Mucosa of rectum (tissue), 2 donors: Measurements from ENCODE around the gene RPL21.
"Not testable (repeated sequence)": the region's sequence is repeated elsewhere in the genome, so short reads cannot be mapped to it uniquely, and the experiment has no call there.

Experiments used
- H3K27ac ChIP-seq, 2 donors: one replicate each; pipeline ENCODE4 v1.7.0; 2013; ENCODE audit warnings: inconsistent platforms in 2 of 2, low read depth in 2 of 2, low read length in 2 of 2
- H3K27me3 ChIP-seq, 2 donors: one replicate each; pipeline ENCODE4 v1.7.0; 2013; ENCODE audit warnings: low read length in 2 of 2; ENCODE audit not compliant: control insufficient read depth in 2 of 2, insufficient read depth in 2 of 2
- H3K36me3 ChIP-seq, 2 donors: one replicate each; pipeline ENCODE4 v1.7.0; 2013; ENCODE audit warnings: low read length in 2 of 2; ENCODE audit not compliant: control insufficient read depth in 2 of 2, insufficient read depth in 2 of 2
- H3K4me1 ChIP-seq, 2 donors: one replicate each; pipeline ENCODE4 v1.7.0; 2013; ENCODE audit warnings: low read length in 2 of 2, mild to moderate bottlenecking in 1 of 2; ENCODE audit not compliant: control insufficient read depth in 2 of 2, insufficient read depth in 2 of 2
- H3K4me3 ChIP-seq, 2 donors: one replicate each; pipeline ENCODE4 v1.7.0; 2013; ENCODE audit warnings: low read length in 2 of 2
- H3K9ac ChIP-seq, 2 donors: one replicate each; pipeline ENCODE4 v1.7.0; 2013; ENCODE audit warnings: low read length in 2 of 2, low read depth in 1 of 2, mild to moderate bottlenecking in 1 of 2
- H3K9me3 ChIP-seq, 2 donors: one replicate each; pipeline ENCODE4 v1.7.0; 2013; ENCODE audit warnings: low read length in 2 of 2; ENCODE audit not compliant: control insufficient read depth in 2 of 2
- donor health status: healthy.
- donor health status: Normal muscosa, but diverticular disease.

The RPL21 gene

GRCh38 chr13:27219611-27220010 lies 31.7 kb upstream of the RPL21 start:
- H3K27ac ChIP-seq = no peak overlapping the region
- H3K36me3 ChIP-seq = no peaks in the 10 kb centered on the region
- no peaks in the 10 kb centered on the region for H3K4me1 ChIP-seq
- no peak overlapping the region for H3K4me3 ChIP-seq
- no peaks in the 10 kb centered on the region for H3K9me3 ChIP-seq
- H3K27me3 ChIP-seq = no peaks in the 10 kb centered on the region
- no peak overlapping the region for H3K9ac ChIP-seq

- H3K9ac ChIP-seq = not testable (repeated sequence)
Measured at GRCh38 chr13:27222100-27222499, 29.3 kb upstream of the RPL21 start.

GRCh38 chr13:27226991-27227390 lies 24.4 kb upstream of the RPL21 start:
- Histone ChIP-seq H3K9ac (no peak overlapping the region), H3K9me3 (no peaks in the 10 kb centered on the region), H3K36me3 (no peaks in the 10 kb centered on the region), H3K4me1 (no peaks in the 10 kb centered on the region), H3K27ac (no peak overlapping the region), H3K4me3 (no peak overlapping the region), H3K27me3 (no peaks in the 10 kb centered on the region)

More at GRCh38 chr13:27222100-27222499, 29.3 kb upstream of the RPL21 start:
- H3K4me1 ChIP-seq, H3K4me3 ChIP-seq, H3K36me3 ChIP-seq, H3K27me3 ChIP-seq, H3K27ac ChIP-seq, H3K9me3 ChIP-seq: not testable (repeated sequence)

- Histone ChIP-seq H3K9me3 (no peaks in the 10 kb centered on the region), H3K4me1 (no peaks in the 10 kb centered on the region), H3K27ac (no peak overlapping the region), H3K9ac (no peak overlapping the region), H3K4me3 (no peak overlapping the region), H3K36me3 (no peaks in the 10 kb centered on the region), H3K27me3 (no peaks in the 10 kb centered on the region)
Measured at GRCh38 chr13:27228131-27228530, 23.2 kb upstream of the RPL21 start.

GRCh38 chr13:27229642-27230041 lies 21.7 kb upstream of the RPL21 start:
- H3K9me3 ChIP-seq = no peaks in the 10 kb centered on the region
- H3K9ac ChIP-seq = no peak overlapping the region
- no peak overlapping the region for H3K27ac ChIP-seq
- no peaks in the 10 kb centered on the region for H3K4me1 ChIP-seq
- no peaks in the 10 kb centered on the region for H3K27me3 ChIP-seq
- H3K4me3 ChIP-seq = no peak overlapping the region
- H3K36me3 ChIP-seq = no peaks in the 10 kb centered on the region

GRCh38 chr13:27233964-27234363 lies 17.4 kb upstream of the RPL21 start:
- no peak overlapping the region for H3K9ac ChIP-seq
- no peaks in the 10 kb centered on the region for H3K9me3 ChIP-seq
- no peak overlapping the region for H3K27ac ChIP-seq
- no peaks in the 10 kb centered on the region for H3K27me3 ChIP-seq
- H3K4me1 ChIP-seq = no peaks in the 10 kb centered on the region
- no peak overlapping the region for H3K4me3 ChIP-seq
- H3K36me3 ChIP-seq = no peaks in the 10 kb centered on the region

- Histone ChIP-seq H3K4me3 (no peak overlapping the region), H3K36me3 (no peaks in the 10 kb centered on the region), H3K9me3 (no peaks in the 10 kb centered on the region), H3K9ac (no peak overlapping the region), H3K4me1 (no peaks in the 10 kb centered on the region), H3K27me3 (no peaks in the 10 kb centered on the region), H3K27ac (no peak overlapping the region)
Measured at GRCh38 chr13:27236478-27236877, 14.9 kb upstream of the RPL21 start.

GRCh38 chr13:27242702-27243101 lies 8.7 kb upstream of the RPL21 start:
- Histone ChIP-seq H3K27me3 (no peaks in the 10 kb centered on the region), H3K4me1 (no peaks in the 10 kb centered on the region), H3K9ac (no peak overlapping the region), H3K4me3 (no peak overlapping the region), H3K36me3 (no peaks in the 10 kb centered on the region), H3K9me3 (no peaks in the 10 kb centered on the region), H3K27ac (no peak overlapping the region)

- H3K9me3 ChIP-seq = no peaks in the 10 kb centered on the region
- no peak overlapping the region for H3K9ac ChIP-seq
- H3K27me3 ChIP-seq = no peaks in the 10 kb centered on the region
- no peaks in the 10 kb centered on the region for H3K36me3 ChIP-seq
- H3K4me1 ChIP-seq = peaks cover 3 to 4% of the 10 kb centered on the region in 2 donors
- H3K27ac ChIP-seq = no peak overlapping the region
- H3K4me3 ChIP-seq = no peak overlapping the region
Measured at GRCh38 chr13:27245610-27246009, 5.7 kb upstream of the RPL21 start.

- H3K36me3 ChIP-seq = peaks cover 18 to 19% of the 10 kb centered on the region in 2 donors
- H3K4me1 ChIP-seq = peaks cover 17 to 20% of the 10 kb centered on the region in 2 donors
- H3K27me3 ChIP-seq = no peaks in the 10 kb centered on the region
- peak overlapping the region; percentile 98 for H3K9ac ChIP-seq
- H3K4me3 ChIP-seq = peak overlapping the region; percentile 97 to 99
- peak overlapping the region; percentile 96 to 99 for H3K27ac ChIP-seq
- H3K9me3 ChIP-seq = no peaks in the 10 kb centered on the region
Measured at GRCh38 chr13:27250833-27251165, 559 bp upstream of the RPL21 start.

- Histone ChIP-seq H3K9me3 (no peaks in the 10 kb centered on the region), H3K9ac (peak overlapping the region; percentile 98), H3K27ac (peak overlapping the region; percentile 96 to 99), H3K4me3 (peak overlapping the region; percentile 97 to 99), H3K4me1 (peaks cover 17 to 20% of the 10 kb centered on the region in 2 donors), H3K36me3 (peaks cover 22 to 34% of the 10 kb centered on the region in 2 donors), H3K27me3 (no peaks in the 10 kb centered on the region)
Measured at GRCh38 chr13:27252467-27252866, 1.1 kb downstream of the RPL21 start.
